ENCODE data around the gene ARHGEF19.
"Not testable (repeated sequence)": the region's sequence is repeated elsewhere in the genome, so short reads cannot be mapped to it uniquely, and the experiment has no call there.

The ARHGEF19 gene

GRCh38 chr1:16165548-16165947, 46.9 kb downstream of the ARHGEF19 start:
- DNase-seq (ENCODE audit: low spot score), result no peak

GRCh38 chr1:16165073-16165364, 47.4 kb downstream of the ARHGEF19 start:
- DNase-seq (ENCODE audit: low spot score), result no peak

GRCh38 chr1:16164213-16165072, 48.0 kb downstream of the ARHGEF19 start:
- DNase-seq (ENCODE audit: low spot score), result no peak

- not testable (repeated sequence) for DNase-seq (ENCODE audit: low spot score)
Observed at GRCh38 chr1:16163608-16164212, 48.7 kb downstream of the ARHGEF19 start.

- DNase-seq (ENCODE audit: low spot score), result peak; percentile 52
Observed at GRCh38 chr1:16162163-16162822, 50.2 kb downstream of the ARHGEF19 start.

- no peak for DNase-seq (ENCODE audit: low spot score)
Observed at GRCh38 chr1:16161717-16162116, 50.7 kb downstream of the ARHGEF19 start.

GRCh38 chr1:16158993-16159831, 53.2 kb downstream of the ARHGEF19 start:
- DNase-seq (ENCODE audit: low spot score), result no peak

- peak; percentile 35 for DNase-seq (ENCODE audit: low spot score)
Observed at GRCh38 chr1:16158025-16158424, 54.4 kb downstream of the ARHGEF19 start.

GRCh38 chr1:16156848-16157495, 55.5 kb downstream of the ARHGEF19 start:
- no peak for DNase-seq (ENCODE audit: low spot score)

- DNase-seq (ENCODE audit: low spot score), result no peak
Observed at GRCh38 chr1:16155537-16156410, 56.7 kb downstream of the ARHGEF19 start, which contains the start of gene EPHA2. Gene EPHA2, minus strand, starts transcription at chr1:16156069. Its CDS starts 137 bp downstream, at chr1:16155932.

- DNase-seq (ENCODE audit: low spot score), result no peak
Observed at GRCh38 chr1:16153999-16154673, 58.3 kb downstream of the ARHGEF19 start.

GRCh38 chr1:16153096-16153998, 59.1 kb downstream of the ARHGEF19 start:
- DNase-seq (ENCODE audit: low spot score), result no peak

GRCh38 chr1:16152481-16153087, 59.9 kb downstream of the ARHGEF19 start:
- DNase-seq (ENCODE audit: low spot score), result no peak

GRCh38 chr1:16151995-16152384, 60.5 kb downstream of the ARHGEF19 start:
- no peak for DNase-seq (ENCODE audit: low spot score)

- DNase-seq (ENCODE audit: low spot score), result no peak
Observed at GRCh38 chr1:16151196-16151994, 61.1 kb downstream of the ARHGEF19 start.

- no peak for DNase-seq (ENCODE audit: low spot score)
Observed at GRCh38 chr1:16150508-16150907, 61.9 kb downstream of the ARHGEF19 start.

- DNase-seq (ENCODE audit: low spot score), result no peak
Observed at GRCh38 chr1:16149702-16150488, 62.6 kb downstream of the ARHGEF19 start.
